GM19397 (cell line): Measurements from ENCODE around the gene PABPN1L.
"Not testable (repeated sequence)": the region's sequence is repeated elsewhere in the genome, so short reads cannot be mapped to it uniquely, and the experiment has no call there.

ENCODE experiments used
- ATAC-seq: cut with Tn5 transposase; IDR thresholded peaks from one replicate; pipeline ENCODE4 v1.9.1; 2021; ENCODE audit warnings: mild to moderate bottlenecking, moderate library complexity; ENCODE audit not compliant: unreplicated experiment

PABPN1L gene

DNA sequence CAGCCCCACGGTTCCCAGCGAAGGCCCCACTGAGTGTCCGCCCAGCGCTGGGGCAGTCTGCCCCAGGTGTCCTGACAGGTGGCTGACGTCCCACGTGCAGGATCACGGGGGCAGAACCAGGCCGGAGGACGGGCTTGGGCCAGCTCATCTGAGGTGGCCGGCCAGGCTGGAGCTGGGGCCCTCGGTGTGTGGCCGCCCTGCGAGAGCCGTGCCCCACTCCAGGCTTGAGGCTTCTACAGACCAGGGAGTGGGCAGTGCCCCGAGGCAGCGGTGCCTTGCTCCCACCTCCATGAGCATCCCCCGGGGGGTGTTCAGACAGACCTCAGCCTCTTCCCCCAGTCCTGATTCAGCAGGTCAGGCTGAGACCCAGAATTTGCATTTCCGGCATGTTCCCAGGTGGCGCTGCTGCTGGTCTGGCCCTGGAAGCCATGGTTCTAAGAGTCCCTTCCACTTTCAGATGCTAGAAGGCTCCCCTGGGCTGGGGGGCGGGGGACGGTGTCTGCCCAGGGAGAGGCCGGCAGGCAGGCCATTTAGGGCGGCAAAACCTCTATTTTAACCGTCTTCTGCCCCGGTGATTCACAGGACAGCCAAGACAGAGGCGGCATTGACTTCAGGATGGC is 35.4 kb upstream of the PABPN1L start:
- ATAC-seq = no peak

DNA sequence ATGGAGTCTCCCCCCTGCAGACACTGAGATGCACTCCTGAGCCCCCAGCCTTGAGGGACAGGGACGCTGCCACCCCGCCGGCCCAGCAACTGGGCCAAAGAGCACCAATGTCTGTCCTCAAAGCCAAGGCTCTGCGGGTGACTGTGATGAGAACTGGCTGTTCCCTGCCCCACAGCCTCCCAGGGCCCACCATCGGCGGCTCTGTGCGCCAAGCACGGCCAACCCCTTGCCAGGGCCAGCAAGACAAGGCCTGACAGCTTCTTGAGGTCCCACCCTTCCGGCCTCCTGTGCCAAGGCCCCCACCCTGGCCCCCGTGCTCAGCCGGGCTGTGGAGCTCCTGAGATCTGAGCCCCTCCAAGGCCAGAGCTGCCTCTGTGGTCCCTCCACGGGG is 34.2 kb upstream of the PABPN1L start:
- no peak for ATAC-seq

GRCh38 chr16:88899901-88900661 is 33.6 kb upstream of the PABPN1L start:
- ATAC-seq = no peak

DNA sequence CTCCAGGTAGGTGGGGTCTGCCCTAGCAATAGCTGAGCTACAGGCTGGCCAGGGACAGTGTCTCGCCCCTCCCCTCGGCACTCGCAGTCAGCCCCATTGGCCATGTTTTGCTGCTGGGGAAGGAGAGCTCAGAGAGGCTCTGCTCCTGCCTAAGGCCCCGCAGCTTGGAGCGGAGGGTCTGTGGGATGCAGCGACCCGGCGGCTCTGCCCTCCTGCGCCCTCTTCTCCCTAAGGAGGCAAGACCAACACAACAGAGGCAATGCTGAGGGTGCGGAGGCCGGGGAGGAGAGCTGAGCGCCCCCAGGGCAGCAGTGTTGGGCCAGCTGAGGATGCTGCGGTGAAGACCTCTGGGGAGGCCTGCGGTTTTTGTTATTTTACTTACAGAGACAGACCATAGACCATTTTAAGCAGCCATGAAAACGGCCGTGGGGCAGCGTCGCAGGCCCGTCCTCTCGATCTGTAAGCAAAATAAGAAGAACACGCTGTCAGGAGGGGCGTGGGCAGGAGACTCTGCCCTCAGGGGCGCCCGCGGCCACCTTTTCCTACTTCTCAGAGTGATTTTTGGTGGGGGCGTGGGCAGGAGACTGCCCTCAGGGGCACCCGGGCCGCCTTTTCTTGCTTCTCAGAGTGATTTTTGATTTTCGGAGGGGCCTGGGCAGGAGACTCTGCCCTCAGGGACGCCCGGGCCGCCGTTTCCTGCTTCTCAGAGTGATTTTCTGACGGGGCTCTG is 31.4 kb upstream of the PABPN1L start:
- no peak for ATAC-seq

DNA sequence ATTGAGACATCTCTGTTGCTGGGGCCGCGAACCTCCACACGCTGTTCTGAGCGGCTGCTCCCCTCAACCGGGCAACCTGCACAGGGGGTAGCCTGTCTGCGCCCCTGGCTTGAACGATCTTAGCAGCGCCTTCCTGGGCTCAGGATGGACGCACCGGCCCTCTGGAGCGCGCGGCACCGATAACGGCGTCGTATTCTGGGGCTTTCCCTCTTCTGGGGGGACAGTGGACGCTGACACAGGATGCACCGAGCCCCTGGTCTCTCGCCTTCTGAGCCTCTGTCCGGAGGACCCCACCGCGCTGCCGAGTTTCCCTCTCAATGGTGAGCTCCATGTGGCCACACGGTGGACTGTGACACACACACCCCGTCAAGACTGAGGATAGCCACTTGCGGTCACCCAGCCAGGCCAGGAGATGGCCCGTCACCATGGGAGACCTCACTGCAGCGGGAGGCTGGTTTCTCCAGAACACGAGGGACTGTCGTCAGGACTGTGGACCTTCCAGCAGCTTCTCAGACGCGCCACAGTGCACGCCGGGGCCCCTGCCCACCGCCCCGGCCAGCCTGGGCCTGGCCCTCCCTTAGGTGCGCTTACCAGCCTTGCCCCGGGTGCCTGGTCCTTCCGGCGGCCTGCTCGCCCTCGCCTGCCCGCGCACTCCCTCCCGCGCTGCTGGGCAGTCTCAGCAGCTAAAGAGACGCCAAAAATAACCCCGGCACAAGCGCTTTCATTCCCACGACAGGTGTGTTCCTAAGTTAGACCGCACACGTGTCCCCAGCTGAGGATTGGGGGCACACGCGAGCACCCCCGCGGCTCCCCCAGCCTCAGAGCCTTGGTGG is 30.0 kb upstream of the PABPN1L start:
- ATAC-seq = no peak

- ATAC-seq = no peak
These were observed 28.9 kb upstream of the PABPN1L start for GRCh38 chr16:88895335-88895734.

- no peak for ATAC-seq
These were observed 28.3 kb upstream of the PABPN1L start for GRCh38 chr16:88894681-88895300.

DNA sequence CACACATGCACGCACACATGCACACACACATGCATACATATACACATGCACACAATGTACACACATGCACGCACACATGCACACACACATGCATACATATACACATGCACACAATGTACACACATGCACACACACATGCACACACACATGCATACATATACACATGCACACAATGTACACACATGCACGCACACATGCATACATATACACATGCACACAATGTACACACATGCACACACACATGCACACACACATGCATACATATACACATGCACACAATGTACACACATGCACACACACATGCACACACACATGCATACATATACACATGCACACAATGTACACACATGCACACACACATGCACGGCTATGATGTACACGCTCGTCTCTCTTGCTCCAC is 27.8 kb upstream of the PABPN1L start:
- not testable (repeated sequence) for ATAC-seq

GRCh38 chr16:88893127-88893968 is 26.9 kb upstream of the PABPN1L start:
- no peak for ATAC-seq

DNA sequence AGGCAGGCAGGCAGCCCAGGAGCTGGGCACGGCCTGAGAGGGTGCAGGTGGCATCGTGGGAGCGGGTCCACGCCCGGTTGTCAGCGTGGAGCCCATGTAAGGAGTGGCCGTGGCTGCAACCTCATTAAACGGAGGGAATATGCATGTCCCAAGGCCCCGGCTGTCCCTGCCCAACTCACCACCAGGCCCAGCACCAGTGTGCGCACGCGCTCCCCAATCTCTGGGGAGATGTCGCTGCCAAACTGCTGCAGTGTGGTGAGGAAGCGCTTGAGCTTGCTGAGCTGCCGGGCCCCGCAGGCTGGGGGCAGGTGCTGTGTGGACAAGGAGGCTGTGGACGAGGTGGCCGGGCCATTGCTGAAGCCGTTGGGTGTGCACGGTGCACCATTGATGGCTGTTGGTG is 25.6 kb upstream of the PABPN1L start:
- no peak for ATAC-seq

DNA sequence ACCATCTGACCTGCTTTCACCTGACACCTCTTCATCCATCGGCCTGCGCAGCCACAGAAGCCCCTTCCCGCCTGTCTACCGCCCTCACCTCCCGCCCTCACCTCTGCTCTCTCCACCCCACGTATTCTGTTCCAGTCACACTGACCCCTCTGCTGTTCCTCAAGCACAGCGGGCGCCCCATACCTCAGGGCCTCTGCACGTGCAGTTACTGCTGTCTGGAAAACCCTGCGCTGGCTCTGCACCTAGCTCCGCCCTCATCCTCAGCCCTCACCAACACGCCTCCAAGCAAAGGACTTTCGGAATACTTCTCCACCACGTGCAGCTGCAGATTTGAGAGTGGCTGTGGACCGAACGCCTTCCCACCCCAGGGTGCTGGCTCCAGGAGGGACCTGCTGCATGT is 24.6 kb upstream of the PABPN1L start:
- no peak for ATAC-seq

DNA sequence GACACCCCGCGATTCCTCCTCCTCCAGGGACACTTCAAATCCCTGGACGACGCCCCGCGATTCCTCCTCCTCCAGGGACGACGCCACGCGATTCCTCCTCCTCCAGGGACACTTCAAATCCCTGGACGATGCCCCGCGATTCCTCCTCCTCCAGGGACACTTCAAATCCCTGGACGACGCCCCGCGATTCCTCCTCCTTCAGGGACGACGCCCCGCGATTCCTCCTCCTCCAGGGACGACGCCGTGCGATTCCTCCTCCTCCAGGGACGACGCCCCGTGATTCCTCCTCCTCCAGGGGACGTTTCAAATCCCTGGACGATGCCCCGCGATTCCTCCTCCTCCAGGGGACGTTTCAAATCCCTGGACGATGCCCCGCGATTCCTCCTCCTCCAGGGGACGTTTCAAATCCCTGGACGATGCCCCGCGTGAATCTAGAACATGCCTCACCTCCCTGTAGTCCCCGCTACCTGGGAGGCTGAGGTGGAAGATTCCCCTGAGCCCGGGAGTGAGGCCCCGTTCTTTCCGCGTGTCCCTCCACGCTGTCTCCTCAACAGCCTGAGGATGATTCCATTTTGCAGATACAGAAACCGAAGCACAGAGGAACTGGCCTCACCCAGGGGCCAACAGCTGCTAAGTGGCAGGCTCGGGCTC is 23.4 kb upstream of the PABPN1L start:
- not testable (repeated sequence) for ATAC-seq

GRCh38 chr16:88888461-88889387 is 22.3 kb upstream of the PABPN1L start:
- ATAC-seq = no peak

DNA sequence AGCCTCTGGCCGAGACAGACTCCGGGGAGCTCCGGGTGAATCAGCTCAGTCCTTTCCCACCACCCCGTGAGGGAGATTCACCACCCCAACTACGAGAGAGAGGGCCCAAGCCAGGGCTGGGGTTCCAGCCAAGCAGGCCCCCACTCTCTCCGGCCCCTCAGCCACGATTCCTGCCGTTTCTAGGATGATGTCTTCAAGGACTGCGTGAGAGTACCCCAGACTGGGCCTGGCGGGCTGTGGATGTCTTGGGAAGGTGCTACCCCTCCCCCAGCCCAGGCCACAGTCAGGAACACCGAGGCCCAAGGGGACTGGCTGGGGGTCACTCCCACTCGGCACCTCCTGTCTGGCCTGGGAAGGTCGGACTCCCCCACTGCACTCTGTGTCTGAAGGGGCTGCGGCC is 21.6 kb upstream of the PABPN1L start:
- ATAC-seq = no peak

DNA sequence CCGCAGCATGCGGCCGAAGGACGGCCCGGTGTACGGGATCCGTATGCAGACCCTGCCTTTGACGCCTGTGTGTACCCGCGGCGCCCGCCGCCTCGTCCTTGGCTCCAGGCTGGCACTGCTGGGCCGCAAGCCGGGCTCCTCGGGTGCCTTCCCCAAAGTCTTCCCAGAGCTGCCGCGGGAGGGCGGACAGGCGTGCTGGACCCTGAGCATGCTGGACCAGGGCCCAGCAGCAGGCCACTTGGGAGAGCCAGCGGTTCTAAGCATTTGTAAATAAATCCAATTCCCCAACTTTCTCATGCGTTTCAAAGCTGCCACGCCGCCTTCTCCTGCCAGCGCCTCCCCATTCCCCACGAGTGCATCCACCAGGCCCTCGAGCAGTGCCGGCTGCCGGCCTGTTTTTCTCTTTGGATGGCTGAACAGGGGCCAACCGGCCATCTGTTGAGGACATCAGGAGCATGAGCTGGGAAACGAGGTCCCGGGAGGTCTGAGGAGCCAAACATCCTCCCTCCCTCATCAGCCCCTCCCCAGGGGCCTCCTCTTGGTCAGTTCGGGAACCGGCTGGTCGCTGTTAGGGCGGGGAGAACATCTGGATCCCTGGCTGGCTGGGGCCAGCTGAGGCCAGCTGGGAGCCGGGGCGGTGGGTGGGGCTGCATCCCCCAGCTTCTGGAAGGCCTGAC is 20.5 kb upstream of the PABPN1L start:
- no peak for ATAC-seq

- ATAC-seq = no peak
These were observed 20.0 kb upstream of the PABPN1L start for GRCh38 chr16:88886420-88886844.

- no peak for ATAC-seq
These were observed 19.3 kb upstream of the PABPN1L start for GRCh38 chr16:88885693-88886280.
